H7 (cell line): Measurements from ENCODE around the gene MAT1A. TPM values are rescaled to one million over a fixed set of nuclear protein-coding genes. Genes with fewer than 3 reads are reported as not detected.

Source experiments
- DNase-seq: peaks from one replicate; pipeline ENCODE4 v3.0.0; 2012
- H3K27me3 ChIP-seq: 2 replicates; pipeline ENCODE4 v1.6.0; 2011; ENCODE audit warnings: mild to moderate bottlenecking, low read length; ENCODE audit not compliant: control insufficient read depth, insufficient read depth
- H3K36me3 ChIP-seq: replicated peaks from 2 replicates; pipeline ENCODE4 v1.5.1; 2011; ENCODE audit warnings: low read length; ENCODE audit not compliant: control insufficient read depth, insufficient read depth
- H3K4me3 ChIP-seq: 2 replicates; pipeline ENCODE4 v1.5.1; 2011; ENCODE audit warnings: low read depth, mild to moderate bottlenecking, control low read depth, low read length, moderate library complexity; ENCODE audit not compliant: insufficient read depth
- total RNA-seq: library from RNA; depleted of rRNA; stranded (reverse); fragments of >200 nt; shearing (Covaris generic); gene quantifications from 2 replicates; pipeline ENCODE4 v1.2.3, GENCODE V29; 2014

Gene MAT1A
- total RNA-seq, 1 experiment from 2014 or later, result 0.07 TPM

GRCh38 chr10:80296942-80297341, 7.5 kb upstream of the MAT1A start:
- DNase-seq, result no peak
- H3K4me3 ChIP-seq, result no peak overlapping the region
- H3K27me3 ChIP-seq, result no peaks in the 10 kb centered on the region
- H3K36me3 ChIP-seq, result no peaks in the 10 kb centered on the region

DNA sequence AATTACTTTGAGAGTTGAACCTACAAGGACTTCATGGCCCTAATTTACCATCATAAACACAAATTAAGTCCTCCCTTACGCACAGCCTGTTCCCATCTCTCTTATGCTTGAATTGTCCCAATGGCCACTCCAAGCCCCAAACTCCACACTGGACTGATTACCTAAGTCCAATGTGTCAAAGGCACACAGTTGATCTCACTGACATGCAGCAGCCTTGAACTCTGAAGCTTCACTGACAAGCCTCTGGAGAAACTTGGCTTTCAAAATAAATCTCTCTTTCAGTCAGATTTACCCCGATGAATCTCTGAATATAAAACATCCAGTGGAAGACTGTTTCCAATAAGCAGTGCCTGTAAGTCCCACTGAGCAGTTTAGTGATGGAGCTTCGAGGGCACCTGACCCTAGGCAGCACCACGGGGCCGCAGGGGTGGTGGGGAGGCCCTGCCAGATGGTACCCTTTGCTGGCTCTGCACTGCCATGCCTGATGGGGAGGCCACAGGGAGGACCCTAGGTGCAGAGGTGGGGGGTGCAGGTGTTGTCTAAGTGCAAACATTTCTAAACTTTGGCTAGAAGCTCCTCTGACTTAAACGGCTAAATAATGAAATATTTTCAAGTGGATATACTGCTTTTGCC, 3.3 kb upstream of the MAT1A start:
- DNase-seq, result no peak
- Histone ChIP-seq H3K4me3 (no peak overlapping the region), H3K27me3 (no peaks in the 10 kb centered on the region), H3K36me3 (no peaks in the 10 kb centered on the region)

DNA sequence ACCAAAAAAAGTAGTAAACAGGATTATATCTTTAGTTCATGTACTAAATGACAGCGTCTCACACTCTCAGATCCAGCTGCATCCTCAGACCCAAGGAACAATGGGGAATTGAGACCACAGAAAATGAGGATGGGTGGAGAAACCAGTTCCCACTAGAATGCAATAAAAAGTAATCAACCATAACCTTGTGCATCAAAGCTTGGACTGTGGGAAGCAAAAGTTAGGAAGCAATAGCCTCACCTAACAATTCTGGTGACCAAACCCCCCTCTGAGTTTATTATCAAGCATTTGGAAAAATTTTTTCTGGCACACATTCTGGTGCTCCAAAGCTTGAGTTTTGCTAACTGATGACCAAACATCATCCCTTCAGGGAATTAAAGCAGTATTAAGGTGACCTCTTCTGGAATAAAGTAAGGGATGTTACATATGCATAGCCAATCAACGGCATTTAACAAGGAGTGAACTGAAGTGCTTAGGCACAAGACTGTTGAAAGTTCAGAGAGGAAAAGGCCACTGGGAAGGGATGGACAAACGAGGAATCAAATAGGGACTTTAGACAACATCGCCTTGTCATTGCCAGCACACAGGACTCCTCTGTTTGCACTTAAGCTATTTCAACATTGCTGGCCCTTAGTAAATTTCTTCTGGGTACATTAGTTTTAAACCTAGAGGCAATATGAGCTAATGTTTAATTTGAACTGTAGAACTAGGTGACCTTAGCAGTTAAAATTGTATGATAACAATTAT, 1.2 kb upstream of the MAT1A start:
- no peak overlapping the region for H3K4me3 ChIP-seq
- no peak for DNase-seq

DNA sequence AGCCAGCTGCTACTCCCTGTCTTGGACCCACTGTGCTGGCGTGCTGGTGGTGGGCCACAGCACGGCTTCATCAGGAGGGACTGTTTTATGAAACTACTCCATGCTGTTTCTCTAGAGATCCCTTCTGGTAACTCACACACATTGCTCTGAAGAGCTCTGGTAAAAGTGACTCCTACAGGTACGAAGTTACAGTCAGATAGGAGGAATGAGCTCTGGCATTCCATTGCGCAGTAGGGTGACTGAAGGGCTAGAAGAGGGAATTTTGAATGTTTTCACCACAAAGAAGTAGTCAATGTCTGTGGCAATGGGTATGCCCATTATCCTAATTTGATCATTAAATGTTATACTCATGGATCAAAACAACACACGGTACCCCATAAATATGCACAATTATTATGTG, 609 bp downstream of the MAT1A start:
- Histone ChIP-seq H3K36me3 (no peaks in the 10 kb centered on the region), H3K4me3 (no peak overlapping the region), H3K27me3 (no peaks in the 10 kb centered on the region)
- DNase-seq, result no peak

More for the DNA sequence above, 1.2 kb upstream of the MAT1A start:
- H3K27me3 ChIP-seq, result no peaks in the 10 kb centered on the region
- no peaks in the 10 kb centered on the region for H3K36me3 ChIP-seq

DNA sequence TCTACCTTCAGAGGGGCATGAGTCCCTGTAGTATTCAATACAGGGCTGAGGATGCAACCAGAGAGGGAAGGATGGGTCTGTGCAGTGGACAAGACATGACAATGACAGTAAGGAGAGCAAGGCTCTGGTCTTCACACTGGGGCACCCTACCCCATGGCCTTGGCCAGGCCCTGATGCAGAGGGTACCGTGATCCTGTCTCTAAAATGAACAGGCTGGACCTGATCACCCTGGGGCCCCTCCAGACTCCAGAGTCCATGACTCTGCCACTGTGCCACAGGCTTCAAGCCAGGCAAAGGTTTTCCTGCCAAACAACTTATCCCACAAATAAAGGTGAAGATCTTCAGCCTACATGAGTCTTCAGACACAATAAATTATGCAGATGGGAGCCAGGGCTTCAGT, 4.9 kb downstream of the MAT1A start:
- no peaks in the 10 kb centered on the region for H3K27me3 ChIP-seq
- H3K36me3 ChIP-seq, result no peaks in the 10 kb centered on the region
- no peak for DNase-seq
- no peak overlapping the region for H3K4me3 ChIP-seq

GRCh38 chr10:80283536-80284199, 5.8 kb downstream of the MAT1A start:
- no peaks in the 10 kb centered on the region for H3K36me3 ChIP-seq
- DNase-seq, result no peak
- H3K4me3 ChIP-seq, result no peak overlapping the region
- H3K27me3 ChIP-seq, result no peaks in the 10 kb centered on the region

GRCh38 chr10:80283119-80283518, 6.3 kb downstream of the MAT1A start:
- no peaks in the 10 kb centered on the region for H3K27me3 ChIP-seq
- no peaks in the 10 kb centered on the region for H3K36me3 ChIP-seq
- no peak for DNase-seq
- no peak overlapping the region for H3K4me3 ChIP-seq

- Histone ChIP-seq H3K4me3 (no peak overlapping the region), H3K27me3 (no peaks in the 10 kb centered on the region), H3K36me3 (no peaks in the 10 kb centered on the region)
- DNase-seq, result no peak
Measured at GRCh38 chr10:80281784-80282765, 7.4 kb downstream of the MAT1A start.

- no peak overlapping the region for H3K4me3 ChIP-seq
- no peaks in the 10 kb centered on the region for H3K36me3 ChIP-seq
- H3K27me3 ChIP-seq, result no peaks in the 10 kb centered on the region
- DNase-seq, result no peak
Measured at GRCh38 chr10:80281292-80281691, 8.2 kb downstream of the MAT1A start.

DNA sequence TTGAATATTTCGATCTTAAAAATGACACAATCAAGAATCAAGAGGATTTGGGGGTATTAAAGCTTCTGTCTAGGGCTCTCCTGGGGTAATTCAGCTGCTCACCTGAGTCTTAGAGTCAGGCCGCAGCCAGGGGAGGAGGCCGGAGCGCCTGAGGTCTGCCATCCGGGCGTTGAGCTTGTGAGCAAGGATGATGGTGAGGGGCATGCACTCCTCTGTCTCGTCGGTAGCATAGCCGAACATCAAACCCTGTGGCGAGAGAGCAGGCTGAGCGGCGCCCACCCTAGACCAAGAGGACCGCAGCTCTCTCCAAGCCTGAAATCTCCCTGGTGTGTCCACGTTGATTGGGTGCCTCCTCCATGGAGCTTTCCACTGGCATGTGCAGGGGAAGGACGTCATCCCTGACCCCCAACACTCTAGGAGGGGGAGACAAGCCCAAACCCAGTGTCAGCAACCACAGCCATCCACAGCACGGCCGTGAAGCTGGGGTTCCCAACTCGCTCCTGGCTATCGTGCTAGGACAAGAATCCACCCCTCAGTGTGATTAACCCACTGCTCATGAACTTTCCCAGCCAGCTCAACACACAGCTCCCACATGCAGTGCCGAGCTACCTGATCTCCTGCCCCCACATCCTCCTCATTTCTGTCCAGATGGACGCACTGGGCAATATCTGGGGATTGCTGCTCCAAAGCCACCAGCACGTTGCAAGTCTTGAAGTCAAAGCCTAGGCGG, 9.2 kb downstream of the MAT1A start:
- H3K27me3 ChIP-seq, result no peaks in the 10 kb centered on the region
- H3K36me3 ChIP-seq, result no peaks in the 10 kb centered on the region
- no peak for DNase-seq
- H3K4me3 ChIP-seq, result no peak overlapping the region

GRCh38 chr10:80279146-80279545, 10.3 kb downstream of the MAT1A start:
- Histone ChIP-seq H3K27me3 (no peaks in the 10 kb centered on the region), H3K4me3 (no peak overlapping the region), H3K36me3 (no peaks in the 10 kb centered on the region)
- DNase-seq, result no peak

- no peak overlapping the region for H3K4me3 ChIP-seq
- H3K27me3 ChIP-seq, result no peaks in the 10 kb centered on the region
- DNase-seq, result no peak
- no peaks in the 10 kb centered on the region for H3K36me3 ChIP-seq
Measured at GRCh38 chr10:80278480-80278879, 11.0 kb downstream of the MAT1A start.

DNA sequence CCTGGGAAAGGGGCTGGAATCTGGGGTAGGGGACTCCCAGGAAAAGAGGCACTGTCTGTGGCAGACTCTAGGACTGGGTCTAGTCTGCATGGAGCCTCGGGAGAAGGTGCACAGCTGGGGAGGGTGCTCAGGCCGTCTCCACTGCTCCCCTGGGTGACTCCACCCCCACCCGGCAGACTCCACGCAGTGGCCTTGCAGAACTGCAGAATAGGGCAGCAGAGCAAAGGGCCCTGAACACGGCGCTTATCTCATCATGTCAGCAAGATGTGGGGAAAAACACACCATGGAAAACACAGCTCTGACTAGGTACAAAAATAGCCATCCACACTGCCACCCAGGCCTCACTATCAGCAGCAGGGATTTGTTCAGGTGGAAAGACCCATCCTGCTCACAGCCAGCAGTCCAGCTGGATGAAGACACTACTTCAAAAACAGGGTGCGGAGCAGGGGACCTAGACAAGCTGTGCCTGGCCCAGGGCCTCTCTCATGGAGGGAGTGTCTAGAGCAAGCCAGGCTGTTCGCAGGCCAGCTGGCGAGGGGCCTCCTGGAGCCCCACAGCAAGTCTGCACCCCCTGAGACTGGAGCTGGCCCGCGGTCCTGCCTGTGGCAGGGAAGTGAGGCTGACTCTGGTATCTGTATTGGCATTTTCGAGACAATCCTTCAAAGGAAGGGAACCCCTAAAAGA, 11.7 kb downstream of the MAT1A start:
- Histone ChIP-seq H3K36me3 (no peaks in the 10 kb centered on the region), H3K4me3 (no peak overlapping the region), H3K27me3 (no peaks in the 10 kb centered on the region)
- DNase-seq, result no peak
